ENCODE measurements around the gene CLCN6. TPM values are rescaled to one million over a fixed set of nuclear protein-coding genes. Genes with fewer than 3 reads are reported as not detected.

CLCN6 gene
- total and polyA plus RNA-seq, 2 of the 13 experiments (the other 11 are each of a cell fraction or from before 2014, with no cell fraction given): 14.9 to 19.3 TPM

- TF ChIP-seq CREBL2 (CRISPR knock-in tag; IDR thresholded peaks at IDR 0.05; ENCODE audit: borderline replicate concordance): no peak; the same call in 1 of the 2 replicates
- TF ChIP-seq ZNF7 (CRISPR knock-in tag; IDR thresholded peaks at IDR 0.05): no peak
- peak; percentile 57 for TF ChIP-seq TBX2 (CRISPR knock-in tag; IDR thresholded peaks at IDR 0.05; ENCODE audit: borderline replicate concordance)
- TF ChIP-seq ZNF800 (CRISPR knock-in tag; IDR thresholded peaks at IDR 0.05): peak; percentile 53; the same call in 1 of the 2 replicates
- 0 out of 2 replicates have a peak, but pooled peaks have one; percentile 35 for TF ChIP-seq AKAP8 (CRISPR knock-in tag; IDR thresholded peaks at IDR 0.05)
- TF ChIP-seq EZH2 (conservative IDR thresholded peaks at IDR 0.05; ENCODE audit: low read depth, low read length): no peak
- TF ChIP-seq ZFP91 (CRISPR knock-in tag; IDR thresholded peaks at IDR 0.05; ENCODE audit: borderline replicate concordance): peak; percentile 76; the same call in 1 of the 2 replicates
- no peak for TF ChIP-seq KIAA2018 (CRISPR knock-in tag; IDR thresholded peaks at IDR 0.05; ENCODE audit: borderline replicate concordance)
- TF ChIP-seq ZNF768 (CRISPR knock-in tag; IDR thresholded peaks at IDR 0.05): peak; percentile 58; the same call in 1 of the 2 replicates
- TF ChIP-seq HMGXB4 (CRISPR knock-in tag; IDR thresholded peaks at IDR 0.05; ENCODE audit: borderline replicate concordance in 1 of 2, low read depth in 1 of 2): peak; percentile 79 to 80
- no peak for TF ChIP-seq ZZZ3 (CRISPR knock-in tag; IDR thresholded peaks at IDR 0.05; ENCODE audit: borderline replicate concordance)
- no peak for TF ChIP-seq DR1 (CRISPR knock-in tag; IDR thresholded peaks at IDR 0.05)
These were observed 20.8 kb upstream of the CLCN6 start (continued) for GRCh38 chr1:11784993-11785769.

All from HepG2 (cell line).